ENCODE data around the gene MPO.

DNA sequence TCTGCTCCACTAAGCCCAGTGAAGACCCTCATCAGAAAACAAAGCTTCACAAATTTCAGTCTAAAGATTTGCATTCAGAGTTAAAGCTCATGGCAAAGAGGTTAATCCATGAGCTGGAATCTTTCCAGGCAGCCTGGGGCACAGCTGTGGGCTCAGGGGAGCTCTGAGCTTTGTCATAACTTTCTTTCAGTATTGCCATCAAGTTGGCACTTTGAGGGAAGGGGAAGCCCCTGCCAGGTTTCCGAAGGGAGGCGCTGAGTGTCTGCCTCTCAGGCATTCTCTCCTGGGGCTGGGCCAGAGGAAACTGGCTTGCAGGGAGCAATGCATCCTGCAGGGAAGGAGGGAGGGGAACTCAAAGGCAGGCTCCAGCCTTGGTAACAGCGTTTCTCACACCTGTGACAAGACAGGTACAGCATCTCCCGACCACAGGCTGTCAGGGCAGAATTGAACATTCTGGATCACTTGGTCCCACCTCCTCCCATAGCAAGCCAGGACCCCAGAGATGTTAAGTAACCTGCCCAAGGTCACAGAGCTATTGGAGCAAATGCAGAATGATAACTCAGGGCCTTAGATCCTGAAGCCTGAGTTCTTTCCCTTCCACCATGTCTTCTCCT lies 38.5 kb downstream of the MPO start:
- TF ChIP-seq, protein P1, sequence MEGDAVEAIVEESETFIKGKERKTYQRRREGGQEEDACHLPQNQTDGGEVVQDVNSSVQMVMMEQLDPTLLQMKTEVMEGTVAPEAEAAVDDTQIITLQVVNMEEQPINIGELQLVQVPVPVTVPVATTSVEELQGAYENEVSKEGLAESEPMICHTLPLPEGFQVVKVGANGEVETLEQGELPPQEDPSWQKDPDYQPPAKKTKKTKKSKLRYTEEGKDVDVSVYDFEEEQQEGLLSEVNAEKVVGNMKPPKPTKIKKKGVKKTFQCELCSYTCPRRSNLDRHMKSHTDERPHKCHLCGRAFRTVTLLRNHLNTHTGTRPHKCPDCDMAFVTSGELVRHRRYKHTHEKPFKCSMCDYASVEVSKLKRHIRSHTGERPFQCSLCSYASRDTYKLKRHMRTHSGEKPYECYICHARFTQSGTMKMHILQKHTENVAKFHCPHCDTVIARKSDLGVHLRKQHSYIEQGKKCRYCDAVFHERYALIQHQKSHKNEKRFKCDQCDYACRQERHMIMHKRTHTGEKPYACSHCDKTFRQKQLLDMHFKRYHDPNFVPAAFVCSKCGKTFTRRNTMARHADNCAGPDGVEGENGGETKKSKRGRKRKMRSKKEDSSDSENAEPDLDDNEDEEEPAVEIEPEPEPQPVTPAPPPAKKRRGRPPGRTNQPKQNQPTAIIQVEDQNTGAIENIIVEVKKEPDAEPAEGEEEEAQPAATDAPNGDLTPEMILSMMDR (IDR thresholded peaks at IDR 0.05): no peak
- TF ChIP-seq FOXK1 (CRISPR knock-in tag; IDR thresholded peaks at IDR 0.05): no peak
- TF ChIP-seq, protein P2, sequence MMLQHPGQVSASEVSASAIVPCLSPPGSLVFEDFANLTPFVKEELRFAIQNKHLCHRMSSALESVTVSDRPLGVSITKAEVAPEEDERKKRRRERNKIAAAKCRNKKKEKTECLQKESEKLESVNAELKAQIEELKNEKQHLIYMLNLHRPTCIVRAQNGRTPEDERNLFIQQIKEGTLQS (CRISPR knock-in tag; conservative IDR thresholded peaks at IDR 0.05): no peak
